HCT116 (cell line): ENCODE results near the gene SLC41A3. TPM values are rescaled to one million over a fixed set of nuclear protein-coding genes. Genes with fewer than 3 reads are reported as not detected.

Source experiments
- ATAC-seq: fragments of 200-7000 bp; cut with Tn5 transposase; 2 replicates; pipeline ENCODE4 v1.9.1; 2020; ENCODE audit warnings: mild to moderate bottlenecking, moderate library complexity
- BruUV-seq: library from RNA; stranded (reverse); fragments of 400-500 nt; replicated peaks from 2 replicates; lab custom pipeline; 2021; lab: Mats Ljungman, UMichigan
- CTCF ChIA-PET: fragments of 300-600 bp; sonication (Branson Sonifier 250); formaldehyde crosslinking; loops from one replicate; lab custom pipeline; 2021; ENCODE audit warnings: antibody characterized with exemption; lab: Charles Lee
- POLR2A ChIA-PET: fragments of 300-600, 350-600 bp; sonication (Branson Sonifier 250); formaldehyde crosslinking; loops from one replicate; lab custom pipeline; 2021; ENCODE audit warnings: antibody characterized with exemption; lab: Charles Lee
- RAD21 ChIA-PET, 2 experiments: fragments of 300-600 bp; sonication (Branson Sonifier 250); formaldehyde crosslinking; loops; one replicate each; lab custom pipeline; 2023; ENCODE audit warnings: low total read pairs in 2 of 2; ENCODE audit not compliant: uncharacterized antibody in 2 of 2, unreplicated experiment in 2 of 2, low non-redundant PET in 1 of 2; lab: Charles Lee
- DNase-seq: peaks from one replicate; pipeline ENCODE4 v3.0.0-alpha.2; 2010; ENCODE audit warnings: low read depth, low spot score
- H2AFZ ChIP-seq: fragments of 200-600 bp; shearing (Covaris generic), sonication (generic); 2 replicates; pipeline ENCODE4 v1.6.1; 2017; ENCODE audit warnings: low read depth, mixed run types, mixed read lengths, antibody characterized with exemption, low read length; ENCODE audit not compliant: poor library complexity, severe bottlenecking
- H3K27ac ChIP-seq: 2 replicates; pipeline ENCODE4 v1.5.1; 2012; ENCODE audit warnings: low read depth, low read length
- H3K27me3 ChIP-seq: fragments of 200-600 bp; sonication (generic); 2 replicates; pipeline ENCODE4 v1.6.1; 2016; ENCODE audit warnings: mixed run types, low read length, mixed read lengths; ENCODE audit not compliant: insufficient read depth
- H3K36me3 ChIP-seq, 2 experiments: fragments of 200-500 bp in 1 of 2; fragments of 200-600 bp in 1 of 2; sonication (Bioruptor generic) in 1 of 2; sonication (generic) in 1 of 2; 2 replicates each; pipeline versions ENCODE4 v1.5.1 to v1.6.1; 2014 to 2016; ENCODE audit warnings: low read length in 2 of 2, inconsistent platforms in 1 of 2, mixed read lengths in 1 of 2, mixed run types in 1 of 2; ENCODE audit not compliant: insufficient read depth in 2 of 2, control insufficient read depth in 1 of 2
- H3K4me1 ChIP-seq, 2 experiments: fragments of 200-600 bp in 1 of 2; sonication (generic) in 1 of 2; 2 replicates each; pipeline versions ENCODE4 v1.5.1 to v1.6.1; 2012 to 2017; ENCODE audit warnings: low read length in 2 of 2, inconsistent platforms in 1 of 2, mild to moderate bottlenecking in 1 of 2, mixed read lengths in 1 of 2, mixed run types in 1 of 2, moderate library complexity in 1 of 2; ENCODE audit not compliant: insufficient read depth in 2 of 2, control insufficient read depth in 1 of 2
- H3K4me2 ChIP-seq: fragments of 200-600 bp; sonication (generic); 2 replicates; pipeline ENCODE4 v1.6.1; 2017; ENCODE audit warnings: mixed run types, low read length, mixed read lengths
- H3K4me3 ChIP-seq, 2 experiments: fragments of 200-600 bp in 1 of 2; sonication (generic) in 1 of 2; replicated peaks in 1 of 2; 2 replicates each; pipeline ENCODE4 v1.5.1; 2011 to 2016; ENCODE audit warnings: low read length in 2 of 2, control low read depth in 1 of 2, low read depth in 1 of 2, mild to moderate bottlenecking in 1 of 2, mixed read lengths in 1 of 2, mixed run types in 1 of 2
- H3K79me2 ChIP-seq: fragments of 200-600 bp; sonication (generic); 2 replicates; pipeline ENCODE4 v1.6.1; 2017; ENCODE audit warnings: mild to moderate bottlenecking, mixed run types, low read length, moderate library complexity, mixed read lengths; ENCODE audit not compliant: insufficient read depth
- H3K9ac ChIP-seq: fragments of 200-600 bp; sonication (generic); 2 replicates; pipeline ENCODE4 v1.6.1; 2016; ENCODE audit warnings: low read length, mixed read lengths
- H3K9me2 ChIP-seq: fragments of 200-600 bp; sonication (generic), shearing (Covaris generic); 2 replicates; pipeline ENCODE4 v1.6.1; 2017; ENCODE audit warnings: mixed run types, mild to moderate bottlenecking, moderate library complexity; ENCODE audit not compliant: insufficient read depth
- H3K9me3 ChIP-seq, 2 experiments: fragments of 200-500 bp in 1 of 2; fragments of 200-600 bp in 1 of 2; sonication (Bioruptor generic) in 1 of 2; sonication (generic) in 1 of 2; 2 replicates each; pipeline ENCODE4 v1.6.1; 2014 to 2017; ENCODE audit warnings: low read length in 2 of 2, mixed read lengths in 2 of 2, inconsistent platforms in 1 of 2, low read depth in 1 of 2, mild to moderate bottlenecking in 1 of 2, mixed run types in 1 of 2, moderate library complexity in 1 of 2; ENCODE audit not compliant: control insufficient read depth in 1 of 2, insufficient read depth in 1 of 2
- H4K20me1 ChIP-seq: fragments of 200-600 bp; sonication (generic), shearing (Covaris generic); 2 replicates; pipeline ENCODE4 v1.6.1; 2017; ENCODE audit warnings: mixed run types, mild to moderate bottlenecking, moderate library complexity; ENCODE audit not compliant: insufficient read depth
- CBX3 ChIP-seq: IDR thresholded peaks from 2 replicates; pipeline ENCODE4 v1.6.1; 2012; ENCODE audit warnings: low read depth
- ELF1 ChIP-seq: IDR thresholded peaks from 2 replicates; pipeline ENCODE4 v1.6.1; 2012; ENCODE audit warnings: low read depth, borderline replicate concordance
- EZH2 ChIP-seq: fragments of 200-600 bp; sonication (generic); IDR thresholded peaks from 2 replicates; pipeline ENCODE4 v1.6.1; 2017; ENCODE audit warnings: antibody characterized with exemption, mixed run types
- FOSL1 ChIP-seq: IDR thresholded peaks from 2 replicates; pipeline ENCODE4 v1.6.1; 2012; ENCODE audit warnings: low read depth
- JUND ChIP-seq: IDR thresholded peaks from 2 replicates; pipeline ENCODE4 v1.6.1; 2012
- POLR2AphosphoS5 ChIP-seq: IDR thresholded peaks from 2 replicates; pipeline ENCODE4 v1.6.1; 2011; ENCODE audit warnings: mild to moderate bottlenecking, low read depth, low read length, moderate library complexity
- RAD21 ChIP-seq: IDR thresholded peaks from 2 replicates; pipeline ENCODE4 v1.6.1; 2012; ENCODE audit warnings: low read depth, mild to moderate bottlenecking
- SIN3A ChIP-seq: IDR thresholded peaks from 2 replicates; pipeline ENCODE4 v1.6.1; 2012; ENCODE audit warnings: low read depth
- SP1 ChIP-seq: IDR thresholded peaks from 2 replicates; pipeline ENCODE4 v1.6.1; 2012; ENCODE audit warnings: low read depth
- YY1 ChIP-seq: IDR thresholded peaks from 2 replicates; pipeline ENCODE4 v1.6.1; 2011; ENCODE audit warnings: low read length, low read depth, moderate library complexity, mild to moderate bottlenecking; ENCODE audit not compliant: insufficient replicate concordance; ENCODE audit errors: extremely low read depth
- ZFX ChIP-seq: fragments of 450-650 bp; IDR thresholded peaks from 2 replicates; pipeline ENCODE4 v1.6.1; 2017
- ZNF274 ChIP-seq: fragments of 200-500 bp; sonication (Bioruptor generic); IDR thresholded peaks from 2 replicates; pipeline ENCODE4 v1.6.1; 2014; ENCODE audit warnings: mild to moderate bottlenecking, low read depth, low read length, inconsistent platforms
- intact Hi-C: fragments of 100-400 bp; cut with micrococcal nuclease; formaldehyde crosslinking; loops from 2 replicates; pipeline ENCODE4 v1.10.0; 2022
- total RNA-seq: library from RNA; stranded (reverse); gene quantifications from one replicate; pipeline ENCODE4 v1.2.1, GENCODE V29; 2021; ENCODE audit not compliant: unreplicated experiment
- TF ChIP-seq, protein P1 (sequence below): IDR thresholded peaks from 2 replicates; pipeline ENCODE4 v1.6.1; 2011; ENCODE audit warnings: mild to moderate bottlenecking, low read length, moderate library complexity; ENCODE audit not compliant: insufficient replicate concordance; ENCODE audit errors: extremely low read depth
- TF ChIP-seq, protein P2 (sequence below): IDR thresholded peaks from 2 replicates; pipeline ENCODE4 v1.6.1; 2012
- TF ChIP-seq, protein P3 (sequence below): IDR thresholded peaks from 2 replicates; pipeline ENCODE4 v1.6.1; 2012; ENCODE audit warnings: low read depth

SLC41A3 gene
- total RNA-seq, 1 experiment from 2014 or later, result 45.9 TPM

DNA sequence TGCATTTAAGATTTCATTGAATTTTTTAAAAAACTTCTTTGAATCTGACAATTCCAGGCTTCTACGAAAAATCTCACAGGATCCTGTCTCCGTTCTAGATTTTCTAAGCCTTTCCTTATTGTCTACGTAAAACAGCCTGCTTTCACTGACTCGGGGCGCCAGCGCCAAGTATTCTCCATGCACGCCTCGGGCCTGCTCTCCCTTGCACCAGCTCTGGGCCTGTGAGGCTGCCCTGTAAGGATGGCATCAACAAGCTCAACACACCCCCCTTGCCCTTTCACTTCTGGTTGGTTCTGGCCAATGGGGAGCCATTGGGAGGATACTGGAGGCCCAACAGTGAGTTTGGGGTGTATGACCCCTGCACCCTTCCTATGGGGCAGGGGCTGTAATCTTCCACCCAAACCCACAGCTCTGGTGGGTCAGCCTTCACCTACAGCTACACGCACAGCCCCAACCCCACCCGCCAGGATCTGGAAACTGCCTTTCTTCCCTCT, 47.8 kb downstream of the SLC41A3 start:
- Histone ChIP-seq H3K79me2 (no peaks in the 10 kb centered on the region), H3K27ac (no peak overlapping the region), H4K20me1 (no peaks in the 10 kb centered on the region), H3K36me3 (no peaks in the 10 kb centered on the region), H2AFZ (no peak overlapping the region), H3K4me1 (no peaks in the 10 kb centered on the region), H3K27me3 (no peaks in the 10 kb centered on the region), H3K9me3 (no peaks in the 10 kb centered on the region), H3K4me3 (no peak overlapping the region), H3K9ac (no peak overlapping the region), H3K9me2 (no peaks in the 10 kb centered on the region), H3K4me2 (no peak overlapping the region)
- no peak for ATAC-seq
- intact Hi-C loops, result no loop called here
- POLR2A ChIA-PET, result no interaction called here
- no peak for DNase-seq
- BruUV-seq, result no TSS peak
- TF ChIP-seq EZH2, result no peak
- TF ChIP-seq SIN3A, result no peak
- no peak for TF ChIP-seq ZFX
- TF ChIP-seq, protein P1, sequence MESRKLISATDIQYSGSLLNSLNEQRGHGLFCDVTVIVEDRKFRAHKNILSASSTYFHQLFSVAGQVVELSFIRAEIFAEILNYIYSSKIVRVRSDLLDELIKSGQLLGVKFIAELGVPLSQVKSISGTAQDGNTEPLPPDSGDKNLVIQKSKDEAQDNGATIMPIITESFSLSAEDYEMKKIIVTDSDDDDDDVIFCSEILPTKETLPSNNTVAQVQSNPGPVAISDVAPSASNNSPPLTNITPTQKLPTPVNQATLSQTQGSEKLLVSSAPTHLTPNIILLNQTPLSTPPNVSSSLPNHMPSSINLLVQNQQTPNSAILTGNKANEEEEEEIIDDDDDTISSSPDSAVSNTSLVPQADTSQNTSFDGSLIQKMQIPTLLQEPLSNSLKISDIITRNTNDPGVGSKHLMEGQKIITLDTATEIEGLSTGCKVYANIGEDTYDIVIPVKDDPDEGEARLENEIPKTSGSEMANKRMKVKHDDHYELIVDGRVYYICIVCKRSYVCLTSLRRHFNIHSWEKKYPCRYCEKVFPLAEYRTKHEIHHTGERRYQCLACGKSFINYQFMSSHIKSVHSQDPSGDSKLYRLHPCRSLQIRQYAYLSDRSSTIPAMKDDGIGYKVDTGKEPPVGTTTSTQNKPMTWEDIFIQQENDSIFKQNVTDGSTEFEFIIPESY, result no peak
- TF ChIP-seq ELF1, result no peak
- TF ChIP-seq POLR2AphosphoS5, result no peak
- no peak for TF ChIP-seq RAD21
- no peak for TF ChIP-seq JUND
- TF ChIP-seq SP1, result no peak
- no peak for TF ChIP-seq CBX3
- no peak for TF ChIP-seq FOSL1
- TF ChIP-seq, protein P2, sequence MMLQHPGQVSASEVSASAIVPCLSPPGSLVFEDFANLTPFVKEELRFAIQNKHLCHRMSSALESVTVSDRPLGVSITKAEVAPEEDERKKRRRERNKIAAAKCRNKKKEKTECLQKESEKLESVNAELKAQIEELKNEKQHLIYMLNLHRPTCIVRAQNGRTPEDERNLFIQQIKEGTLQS, result no peak
- TF ChIP-seq, protein P3, sequence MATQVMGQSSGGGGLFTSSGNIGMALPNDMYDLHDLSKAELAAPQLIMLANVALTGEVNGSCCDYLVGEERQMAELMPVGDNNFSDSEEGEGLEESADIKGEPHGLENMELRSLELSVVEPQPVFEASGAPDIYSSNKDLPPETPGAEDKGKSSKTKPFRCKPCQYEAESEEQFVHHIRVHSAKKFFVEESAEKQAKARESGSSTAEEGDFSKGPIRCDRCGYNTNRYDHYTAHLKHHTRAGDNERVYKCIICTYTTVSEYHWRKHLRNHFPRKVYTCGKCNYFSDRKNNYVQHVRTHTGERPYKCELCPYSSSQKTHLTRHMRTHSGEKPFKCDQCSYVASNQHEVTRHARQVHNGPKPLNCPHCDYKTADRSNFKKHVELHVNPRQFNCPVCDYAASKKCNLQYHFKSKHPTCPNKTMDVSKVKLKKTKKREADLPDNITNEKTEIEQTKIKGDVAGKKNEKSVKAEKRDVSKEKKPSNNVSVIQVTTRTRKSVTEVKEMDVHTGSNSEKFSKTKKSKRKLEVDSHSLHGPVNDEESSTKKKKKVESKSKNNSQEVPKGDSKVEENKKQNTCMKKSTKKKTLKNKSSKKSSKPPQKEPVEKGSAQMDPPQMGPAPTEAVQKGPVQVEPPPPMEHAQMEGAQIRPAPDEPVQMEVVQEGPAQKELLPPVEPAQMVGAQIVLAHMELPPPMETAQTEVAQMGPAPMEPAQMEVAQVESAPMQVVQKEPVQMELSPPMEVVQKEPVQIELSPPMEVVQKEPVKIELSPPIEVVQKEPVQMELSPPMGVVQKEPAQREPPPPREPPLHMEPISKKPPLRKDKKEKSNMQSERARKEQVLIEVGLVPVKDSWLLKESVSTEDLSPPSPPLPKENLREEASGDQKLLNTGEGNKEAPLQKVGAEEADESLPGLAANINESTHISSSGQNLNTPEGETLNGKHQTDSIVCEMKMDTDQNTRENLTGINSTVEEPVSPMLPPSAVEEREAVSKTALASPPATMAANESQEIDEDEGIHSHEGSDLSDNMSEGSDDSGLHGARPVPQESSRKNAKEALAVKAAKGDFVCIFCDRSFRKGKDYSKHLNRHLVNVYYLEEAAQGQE, result no peak
- TF ChIP-seq ZNF274, result no peak
- TF ChIP-seq YY1, result no peak
- RAD21 ChIA-PET, result no interaction called here
- CTCF ChIA-PET, result no interaction called here
